Brain microvascular endothelial cell (primary cell): ENCODE results near the gene PIH1D2.
"Not testable (repeated sequence)": the region's sequence is repeated elsewhere in the genome, so short reads cannot be mapped to it uniquely, and the experiment has no call there.

Source experiments
- DNase-seq: peaks from one replicate; pipeline ENCODE4 v3.0.0-alpha.2; 2020
- H3K27ac ChIP-seq: fragments of 250-450 bp; sonication (Bioruptor Pico); 2 replicates; pipeline ENCODE4 v1.5.1; 2020; ENCODE audit warnings: mild to moderate bottlenecking, moderate library complexity
- H3K27me3 ChIP-seq: fragments of 250-450 bp; sonication (Bioruptor Pico); replicated peaks from 2 replicates; pipeline ENCODE4 v1.5.1; 2020; ENCODE audit warnings: mild to moderate bottlenecking
- H3K36me3 ChIP-seq: fragments of 250-450 bp; sonication (Bioruptor Pico); replicated peaks from 2 replicates; pipeline ENCODE4 v1.5.1; 2020; ENCODE audit warnings: mild to moderate bottlenecking
- H3K4me3 ChIP-seq: 2 replicates; pipeline ENCODE4 v1.5.1; 2011; ENCODE audit warnings: low read depth, mild to moderate bottlenecking, control low read depth, low read length, moderate library complexity
- in situ Hi-C: cut with HindIII; loops from 2 replicates; pipeline ENCODE4 v1.10.0; 2017; ENCODE audit warnings: low sequenced_read_pairs, low pct_ligation_motif_present
- TF ChIP-seq, protein P1 (sequence below): IDR thresholded peaks from 2 replicates; pipeline ENCODE4 v1.5.1; 2011; ENCODE audit warnings: low read depth, mild to moderate bottlenecking, moderate library complexity, low read length, control low read depth, inconsistent platforms; ENCODE audit errors: missing control alignments

PIH1D2 gene

DNA sequence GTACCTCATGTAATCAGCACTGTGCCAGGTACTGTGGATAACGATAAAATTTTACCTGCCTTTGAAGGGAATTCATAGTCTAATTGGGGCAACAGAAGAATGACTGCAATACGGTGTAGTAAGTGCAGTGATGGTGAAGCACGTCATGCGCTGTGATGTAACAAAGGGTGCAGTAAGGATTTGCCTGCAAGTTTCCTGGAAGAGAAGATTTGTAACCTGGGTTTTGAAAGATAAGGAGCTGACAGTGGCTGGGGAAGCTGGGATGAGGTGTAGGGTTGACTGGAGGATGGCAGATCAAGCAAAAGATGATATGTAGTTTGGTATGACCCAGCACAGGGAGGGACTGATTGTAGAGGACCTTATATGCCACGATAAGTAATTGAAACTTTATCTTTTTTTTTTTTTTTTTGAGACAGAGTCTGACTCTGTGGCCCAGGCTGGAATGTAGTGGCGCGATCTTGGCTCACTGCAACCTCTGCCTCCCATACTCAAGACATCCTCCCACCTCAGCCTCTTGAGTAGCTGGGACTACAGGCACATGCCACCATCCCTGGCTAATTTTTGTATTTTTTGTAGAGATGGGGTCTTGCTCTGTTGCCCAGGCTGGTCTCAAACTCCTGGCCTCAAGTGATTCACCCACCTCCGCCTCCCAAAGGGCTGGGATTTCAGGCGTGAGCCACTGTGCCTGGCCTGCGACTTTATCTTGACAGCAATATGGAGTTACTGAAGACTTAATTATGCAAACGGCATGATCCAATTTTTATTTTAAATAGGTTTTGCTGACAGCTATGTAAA lies 24.1 kb upstream of the PIH1D2 start:
- Histone ChIP-seq H3K4me3 (no peak overlapping the region), H3K27me3 (no peaks in the 10 kb centered on the region), H3K36me3 (peaks cover 14% of the 10 kb centered on the region), H3K27ac (no peak overlapping the region)
- in situ Hi-C loops = no loop called here
- TF ChIP-seq, protein P1, sequence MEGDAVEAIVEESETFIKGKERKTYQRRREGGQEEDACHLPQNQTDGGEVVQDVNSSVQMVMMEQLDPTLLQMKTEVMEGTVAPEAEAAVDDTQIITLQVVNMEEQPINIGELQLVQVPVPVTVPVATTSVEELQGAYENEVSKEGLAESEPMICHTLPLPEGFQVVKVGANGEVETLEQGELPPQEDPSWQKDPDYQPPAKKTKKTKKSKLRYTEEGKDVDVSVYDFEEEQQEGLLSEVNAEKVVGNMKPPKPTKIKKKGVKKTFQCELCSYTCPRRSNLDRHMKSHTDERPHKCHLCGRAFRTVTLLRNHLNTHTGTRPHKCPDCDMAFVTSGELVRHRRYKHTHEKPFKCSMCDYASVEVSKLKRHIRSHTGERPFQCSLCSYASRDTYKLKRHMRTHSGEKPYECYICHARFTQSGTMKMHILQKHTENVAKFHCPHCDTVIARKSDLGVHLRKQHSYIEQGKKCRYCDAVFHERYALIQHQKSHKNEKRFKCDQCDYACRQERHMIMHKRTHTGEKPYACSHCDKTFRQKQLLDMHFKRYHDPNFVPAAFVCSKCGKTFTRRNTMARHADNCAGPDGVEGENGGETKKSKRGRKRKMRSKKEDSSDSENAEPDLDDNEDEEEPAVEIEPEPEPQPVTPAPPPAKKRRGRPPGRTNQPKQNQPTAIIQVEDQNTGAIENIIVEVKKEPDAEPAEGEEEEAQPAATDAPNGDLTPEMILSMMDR = no peak
- DNase-seq = no peak

DNA sequence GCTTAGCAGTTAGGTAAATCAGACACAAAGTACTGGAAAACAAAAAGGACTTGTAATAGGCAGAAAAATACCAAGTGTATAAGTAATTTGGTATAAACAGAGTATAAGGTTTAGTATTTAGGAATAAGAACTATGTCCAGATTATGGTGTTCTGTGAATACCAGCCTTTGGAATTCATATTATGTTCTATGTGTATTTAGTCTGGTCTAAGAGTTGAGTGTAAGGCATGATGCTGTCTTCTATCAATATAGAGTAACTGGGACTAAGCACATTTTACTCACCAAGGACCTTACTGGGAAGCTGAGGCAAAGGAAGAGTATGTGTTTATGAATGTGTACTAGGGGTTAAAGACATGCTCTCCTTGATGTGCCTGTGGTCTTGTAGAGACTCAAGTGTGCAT lies 22.4 kb upstream of the PIH1D2 start:
- H3K27ac ChIP-seq = no peak overlapping the region
- no peak for DNase-seq
- peaks cover 28% of the 10 kb centered on the region for H3K36me3 ChIP-seq
- no peaks in the 10 kb centered on the region for H3K27me3 ChIP-seq
- in situ Hi-C loops = no loop called here
- TF ChIP-seq, protein P1 = no peak
- no peak overlapping the region for H3K4me3 ChIP-seq

DNA sequence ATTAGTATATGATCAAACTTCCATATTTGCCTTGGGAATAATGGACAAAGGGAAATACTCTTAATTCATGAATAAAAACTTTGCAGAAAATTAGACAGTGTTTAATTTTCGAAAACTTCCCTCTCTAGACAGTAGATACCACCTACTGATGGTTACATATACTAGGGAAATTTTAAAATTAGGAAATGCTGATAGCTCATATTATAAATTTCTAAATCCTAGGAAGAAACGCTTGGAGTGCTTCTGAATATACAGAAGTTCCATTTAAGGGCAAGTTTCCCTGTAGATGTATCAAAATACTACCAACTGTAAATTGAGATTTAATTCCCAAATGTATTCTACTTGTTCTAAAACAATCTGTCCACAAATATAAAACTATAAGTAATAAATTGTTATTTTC lies 21.5 kb upstream of the PIH1D2 start:
- DNase-seq, in situ Hi-C loops, H3K4me3 ChIP-seq, H3K27me3 ChIP-seq, H3K27ac ChIP-seq: not testable (repeated sequence)
- peaks cover 33% of the 10 kb centered on the region for H3K36me3 ChIP-seq

DNA sequence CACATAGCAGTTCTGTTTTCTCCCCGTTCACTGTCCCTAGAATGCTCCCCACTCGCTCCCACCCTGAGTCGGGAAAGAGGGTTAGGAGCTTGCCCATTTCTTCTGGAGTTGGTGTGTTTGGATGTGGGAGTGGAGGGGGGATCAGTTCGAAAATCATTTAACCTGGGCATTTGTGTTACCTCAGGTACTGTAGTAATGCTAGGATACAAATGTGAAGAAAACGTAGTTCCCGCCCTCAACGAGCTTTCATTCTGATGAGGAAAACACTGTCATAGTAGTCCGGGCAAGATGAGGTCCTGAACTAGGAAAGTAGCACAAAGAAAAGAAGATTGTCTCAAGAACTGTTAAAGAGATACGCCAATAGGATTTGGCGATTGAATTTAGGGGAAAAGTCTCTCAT lies 13.4 kb upstream of the PIH1D2 start:
- no peak for DNase-seq
- Histone ChIP-seq H3K36me3 (peaks cover 48% of the 10 kb centered on the region), H3K27ac (peak overlapping the region; percentile 64), H3K27me3 (no peaks in the 10 kb centered on the region), H3K4me3 (peak overlapping the region; percentile 99)
- TF ChIP-seq, protein P1 = no peak
- in situ Hi-C loops = no loop called here

DNA sequence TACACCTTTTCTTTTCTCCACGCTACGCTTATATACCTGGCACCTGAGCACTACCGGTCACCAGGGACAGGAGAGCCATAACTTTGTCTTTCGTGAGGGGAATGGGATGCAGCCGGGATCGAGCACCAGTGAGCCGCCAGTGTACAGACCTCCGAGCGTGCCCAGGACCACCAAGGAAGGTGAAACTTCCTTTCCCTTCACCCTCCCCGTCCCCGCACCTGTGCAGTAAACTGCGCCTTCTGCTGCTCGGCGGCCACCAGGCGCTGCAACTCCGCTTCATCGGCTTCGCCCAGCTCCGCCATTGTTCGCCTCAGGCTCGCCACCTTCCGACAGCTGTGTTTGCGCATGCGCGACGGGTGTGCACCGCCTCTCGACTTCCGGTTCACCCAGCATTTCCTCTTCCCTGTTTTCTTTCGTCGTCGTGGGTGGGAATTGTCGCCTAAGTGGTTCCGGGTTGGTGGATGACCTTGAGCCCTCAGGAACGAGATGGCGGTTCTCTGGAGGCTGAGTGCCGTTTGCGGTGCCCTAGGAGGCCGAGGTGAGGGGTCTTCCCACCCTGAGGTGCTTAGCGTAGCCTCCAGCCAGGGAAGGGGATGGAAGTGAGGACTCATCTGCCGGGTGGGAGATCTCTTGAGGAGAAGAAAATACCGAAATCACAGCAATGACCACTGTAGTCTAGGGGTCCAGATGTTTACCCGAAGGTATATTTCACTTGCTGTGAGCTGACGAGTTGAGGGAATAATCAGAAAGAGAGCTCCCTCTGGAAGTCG lies 12.8 kb upstream of the PIH1D2 start, which contains the start of the genes SDHD and TIMM8B:
Gene SDHD (plus strand): TSS at position 452 of the 770 bp plus-strand sequence. CDS start 35 bp downstream, at position 487.
Gene TIMM8B (minus strand): TSS at position 335 of the 770 bp plus-strand sequence. CDS start 33 bp downstream, at position 302.
- peak; percentile 95 for DNase-seq
- H3K27ac ChIP-seq = peak within 1 kb of the TSS; percentile 64
- in situ Hi-C loops = no loop called here
- no peaks in the 10 kb centered on the region for H3K27me3 ChIP-seq
- TF ChIP-seq, protein P1 = peak; percentile 67
- H3K4me3 ChIP-seq = peak within 1 kb of the TSS; percentile 99
- peaks cover 45% of the 10 kb centered on the region for H3K36me3 ChIP-seq

DNA sequence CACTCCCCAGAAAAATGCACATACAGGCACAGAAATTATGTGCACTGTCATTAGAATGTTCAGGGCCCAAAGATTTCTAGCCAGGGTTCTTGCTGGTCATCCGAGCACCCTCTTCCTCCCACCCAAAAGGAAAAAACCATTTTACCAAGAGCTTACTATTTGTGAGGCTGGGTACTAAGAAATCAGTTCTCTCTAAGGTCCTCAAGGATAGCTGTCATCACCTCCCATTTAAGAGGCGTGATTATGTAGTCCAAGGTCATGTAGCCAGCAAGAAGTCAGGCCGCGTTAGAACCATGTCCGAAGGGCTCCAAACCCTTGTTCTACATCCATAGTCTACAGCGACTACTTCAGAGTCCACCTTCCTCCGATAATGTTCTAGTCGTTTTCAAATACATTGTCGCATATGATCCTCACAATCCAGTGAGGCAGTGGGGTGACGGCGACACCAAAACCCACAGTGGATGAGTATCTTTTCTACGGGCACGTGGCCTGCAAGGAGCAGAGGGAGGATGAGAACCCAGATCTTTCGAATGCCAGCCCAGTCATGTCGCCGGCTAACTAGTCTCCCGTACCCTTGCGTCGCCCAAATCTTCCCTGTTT lies 12.1 kb upstream of the PIH1D2 start:
- Histone ChIP-seq H3K4me3 (peak overlapping the region; percentile 99), H3K27me3 (no peaks in the 10 kb centered on the region), H3K36me3 (peaks cover 44% of the 10 kb centered on the region), H3K27ac (peak overlapping the region; percentile 64)
- peak; percentile 29 for DNase-seq
- in situ Hi-C loops = no loop called here
- TF ChIP-seq, protein P1 = no peak
